Fibroblast of pulmonary artery (primary cell): ENCODE results near the gene MED10.

ENCODE experiments used
- DNase-seq: peaks from one replicate; pipeline ENCODE4 v3.0.0-alpha.2; 2010; ENCODE audit warnings: low read depth
- H3K4me3 ChIP-seq: replicated peaks from 2 replicates; pipeline ENCODE4 v1.5.1; 2011; ENCODE audit warnings: low read depth, mild to moderate bottlenecking, control low read depth, low read length, moderate library complexity
- CTCF ChIP-seq: IDR thresholded peaks from 2 replicates; pipeline ENCODE4 v1.5.1; 2011; ENCODE audit warnings: mild to moderate bottlenecking, control low read depth, low read length, inconsistent platforms; ENCODE audit errors: missing control alignments

Gene MED10

GRCh38 chr5:6407558-6408259, 29.4 kb upstream of the MED10 start:
- no peak for TF ChIP-seq CTCF
- no peak overlapping the region for H3K4me3 ChIP-seq
- DNase-seq: no peak

- DNase-seq: no peak
- no peak for TF ChIP-seq CTCF
- H3K4me3 ChIP-seq: no peak overlapping the region
Observed at GRCh38 chr5:6405591-6405990, 27.2 kb upstream of the MED10 start.

GRCh38 chr5:6404129-6404528, 25.8 kb upstream of the MED10 start:
- no peak for TF ChIP-seq CTCF
- DNase-seq: no peak
- no peak overlapping the region for H3K4me3 ChIP-seq

DNA sequence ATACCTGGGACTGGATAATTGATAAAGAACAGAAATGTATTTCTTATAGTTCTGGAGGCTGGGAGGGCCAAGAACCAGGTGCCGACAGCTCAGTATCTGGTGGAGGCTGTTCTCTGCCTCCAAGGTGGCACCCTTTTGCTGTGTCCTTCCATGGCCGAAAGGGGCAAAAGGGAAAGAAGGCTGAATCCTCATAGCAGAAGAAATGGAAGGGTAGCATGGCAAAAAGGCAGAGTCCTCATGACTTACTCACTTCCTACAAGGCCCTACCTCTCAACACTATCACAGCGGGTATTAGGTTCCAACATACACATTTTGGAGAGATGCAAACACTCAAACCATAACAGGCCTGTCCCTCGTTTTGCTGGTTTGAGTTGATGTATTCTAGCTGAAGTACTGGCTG, 25.1 kb upstream of the MED10 start:
- no peak for TF ChIP-seq CTCF
- no peak overlapping the region for H3K4me3 ChIP-seq
- DNase-seq: no peak

- no peak for TF ChIP-seq CTCF
- no peak for DNase-seq
- H3K4me3 ChIP-seq: no peak overlapping the region
Observed at GRCh38 chr5:6402939-6403338, 24.6 kb upstream of the MED10 start.

DNA sequence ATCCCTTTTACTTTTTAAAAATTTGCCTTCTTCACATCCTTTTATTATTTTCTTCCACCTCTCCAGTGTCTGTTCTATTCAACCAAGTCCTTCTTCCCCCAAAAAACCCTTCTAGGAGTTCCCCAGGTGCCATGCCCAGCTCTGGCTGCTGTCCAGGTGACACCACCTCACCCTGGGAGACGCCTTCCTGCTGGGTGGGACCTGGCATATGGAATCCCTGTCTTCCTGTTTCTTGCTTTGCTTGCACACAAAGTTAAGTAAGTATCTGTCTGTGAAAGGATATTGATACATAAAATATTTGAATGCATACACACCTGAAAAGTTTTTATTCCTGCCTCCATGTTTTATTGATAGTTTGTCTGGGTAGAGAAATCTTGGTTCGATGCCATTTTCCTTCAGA, 23.1 kb upstream of the MED10 start:
- H3K4me3 ChIP-seq: no peak overlapping the region
- no peak for DNase-seq
- no peak for TF ChIP-seq CTCF
